Stomach smooth muscle (tissue), 2 donors: ENCODE measurements around the gene BPIFB3.

Experiments
- H3K27ac ChIP-seq: one replicate; pipeline ENCODE4 v1.7.0; 2013; ENCODE audit warnings: mild to moderate bottlenecking, low read length, inconsistent platforms
- H3K27me3 ChIP-seq, 2 donors: one replicate each; pipeline ENCODE4 v1.7.0; 2013; ENCODE audit warnings: low read length in 2 of 2; ENCODE audit not compliant: insufficient read depth in 2 of 2, control insufficient read depth in 1 of 2
- H3K36me3 ChIP-seq, 2 donors: one replicate each; pipeline ENCODE4 v1.7.0; 2013; ENCODE audit warnings: low read length in 2 of 2; ENCODE audit not compliant: control insufficient read depth in 2 of 2, insufficient read depth in 2 of 2
- H3K4me1 ChIP-seq: one replicate; pipeline ENCODE4 v1.7.0; 2013; ENCODE audit warnings: low read length; ENCODE audit not compliant: control insufficient read depth, insufficient read depth
- H3K4me3 ChIP-seq, 2 donors: one replicate each; pipeline ENCODE4 v1.7.0; 2013; ENCODE audit warnings: low read length in 2 of 2
- H3K9ac ChIP-seq, 2 donors: one replicate each; pipeline ENCODE4 v1.7.0; 2013; ENCODE audit warnings: low read length in 2 of 2, mild to moderate bottlenecking in 1 of 2
- H3K9me3 ChIP-seq, 2 donors: one replicate each; pipeline ENCODE4 v1.7.0; 2013; ENCODE audit warnings: low read length in 2 of 2; ENCODE audit not compliant: control insufficient read depth in 2 of 2
- donor health status: healthy.
- donor health status: Pancreatic carcinoma.

BPIFB3 gene

DNA sequence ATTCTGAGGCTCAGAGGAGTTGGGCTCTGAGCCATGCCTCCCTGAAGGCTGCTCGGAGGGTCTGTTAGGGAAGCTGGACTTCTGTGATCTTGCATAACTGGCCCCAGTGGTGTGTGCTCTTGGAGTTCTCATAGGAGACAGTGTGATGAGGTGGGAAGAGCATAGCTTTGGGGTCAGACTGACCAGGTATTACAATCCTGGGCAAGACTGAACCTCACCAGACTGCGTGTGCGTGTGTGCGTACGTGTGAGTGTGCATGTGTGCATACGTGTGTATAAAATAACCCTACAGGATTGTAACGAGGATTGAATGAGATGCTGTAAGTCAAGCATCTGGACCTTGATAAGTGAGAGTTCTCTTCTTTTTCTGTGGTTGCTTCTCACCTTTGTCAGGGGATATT lies 36.2 kb upstream of the BPIFB3 start:
- peaks cover 2 to 12% of the 10 kb centered on the region in 2 donors for H3K27me3 ChIP-seq
- H3K9ac ChIP-seq: no peak overlapping the region

DNA sequence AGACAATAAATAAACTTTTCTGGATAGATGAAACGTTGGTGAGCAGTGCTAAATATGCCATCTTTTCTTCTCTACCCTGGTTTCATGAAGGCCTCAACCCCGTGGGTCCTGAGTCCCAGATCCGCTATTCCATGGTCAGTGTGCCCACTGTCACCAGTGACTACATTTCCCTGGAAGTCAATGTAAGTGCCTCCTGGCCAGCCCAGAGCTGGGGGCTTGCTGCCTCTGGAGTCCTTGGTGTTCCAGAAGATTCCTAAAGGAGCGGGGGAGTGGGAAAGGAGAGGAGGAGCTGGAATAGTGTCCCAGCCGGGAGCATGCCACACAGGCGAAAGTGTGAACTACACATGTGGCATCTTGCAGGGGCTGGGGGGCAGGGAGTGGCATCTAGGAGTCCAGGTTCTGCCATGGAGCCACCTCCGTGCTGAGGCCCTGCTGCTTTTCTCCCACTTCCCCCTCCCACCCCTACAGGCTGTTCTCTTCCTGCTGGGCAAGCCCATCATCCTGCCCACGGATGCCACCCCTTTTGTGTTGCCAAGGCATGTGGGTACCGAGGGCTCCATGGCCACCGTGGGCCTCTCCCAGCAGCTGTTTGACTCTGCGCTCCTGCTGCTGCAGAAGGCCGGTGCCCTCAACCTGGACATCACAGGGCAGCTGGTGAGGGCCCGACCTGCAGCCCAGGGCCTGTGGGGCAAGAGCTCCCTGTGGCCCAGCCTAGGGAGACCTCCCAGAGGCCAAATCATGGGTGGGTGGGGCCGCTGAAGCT lies 35.4 kb upstream of the BPIFB3 start:
- Histone ChIP-seq H3K27ac (no peak overlapping the region), H3K36me3 (no peaks in the 10 kb centered on the region), H3K27me3 (peaks cover 0 to 12% of the 10 kb centered on the region in 2 donors), H3K4me3 (no peak overlapping the region), H3K9ac (no peak overlapping the region), H3K4me1 (no peaks in the 10 kb centered on the region), H3K9me3 (no peaks in the 10 kb centered on the region)

More for the DNA sequence above, 36.2 kb upstream of the BPIFB3 start:
- Histone ChIP-seq H3K4me1 (no peaks in the 10 kb centered on the region), H3K4me3 (no peak overlapping the region), H3K27ac (no peak overlapping the region), H3K9me3 (no peaks in the 10 kb centered on the region), H3K36me3 (no peaks in the 10 kb centered on the region)

DNA sequence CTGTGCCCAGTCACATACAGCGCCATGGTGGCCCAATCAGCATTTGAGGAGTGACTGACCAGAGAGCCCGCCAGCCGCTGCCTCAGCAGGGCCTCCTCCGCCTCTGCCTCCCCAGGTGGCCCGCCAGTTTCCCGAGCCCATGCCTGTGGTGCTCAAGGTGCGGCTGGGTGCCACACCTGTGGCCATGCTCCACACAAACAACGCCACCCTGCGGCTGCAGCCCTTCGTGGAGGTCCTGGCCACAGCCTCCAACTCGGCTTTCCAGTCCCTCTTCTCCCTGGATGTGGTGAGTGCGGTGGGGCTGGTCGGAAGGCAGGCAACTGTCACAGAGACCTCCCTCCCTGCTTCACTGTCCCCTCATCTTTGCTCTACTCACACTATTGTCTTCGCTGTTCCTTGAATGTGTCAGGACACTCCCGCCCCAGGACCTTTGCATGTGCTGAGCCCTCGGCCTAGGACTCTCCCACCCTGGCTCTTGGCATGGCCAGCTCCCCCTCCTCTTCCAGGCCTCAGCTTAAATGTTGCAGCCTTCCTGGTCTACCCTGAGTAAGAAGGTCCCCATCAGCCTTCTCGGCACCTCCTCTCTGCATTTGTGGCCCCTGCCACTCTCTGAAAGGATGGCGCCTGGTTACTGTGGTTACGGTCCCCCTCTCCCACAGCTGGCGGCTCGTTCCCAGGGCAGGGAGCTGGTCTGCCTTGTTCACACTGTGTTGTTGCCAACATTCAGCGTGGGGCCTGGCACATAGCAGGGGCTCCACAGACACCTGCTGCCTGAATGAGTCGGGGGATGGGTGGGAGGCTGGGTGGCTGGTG lies 34.0 kb upstream of the BPIFB3 start:
- H3K36me3 ChIP-seq: no peaks in the 10 kb centered on the region
- peaks cover 0 to 5% of the 10 kb centered on the region in 2 donors for H3K27me3 ChIP-seq
- H3K9ac ChIP-seq: no peak overlapping the region
- no peaks in the 10 kb centered on the region for H3K4me1 ChIP-seq
- H3K4me3 ChIP-seq: no peak overlapping the region
- H3K27ac ChIP-seq: no peak overlapping the region
- H3K9me3 ChIP-seq: no peaks in the 10 kb centered on the region

DNA sequence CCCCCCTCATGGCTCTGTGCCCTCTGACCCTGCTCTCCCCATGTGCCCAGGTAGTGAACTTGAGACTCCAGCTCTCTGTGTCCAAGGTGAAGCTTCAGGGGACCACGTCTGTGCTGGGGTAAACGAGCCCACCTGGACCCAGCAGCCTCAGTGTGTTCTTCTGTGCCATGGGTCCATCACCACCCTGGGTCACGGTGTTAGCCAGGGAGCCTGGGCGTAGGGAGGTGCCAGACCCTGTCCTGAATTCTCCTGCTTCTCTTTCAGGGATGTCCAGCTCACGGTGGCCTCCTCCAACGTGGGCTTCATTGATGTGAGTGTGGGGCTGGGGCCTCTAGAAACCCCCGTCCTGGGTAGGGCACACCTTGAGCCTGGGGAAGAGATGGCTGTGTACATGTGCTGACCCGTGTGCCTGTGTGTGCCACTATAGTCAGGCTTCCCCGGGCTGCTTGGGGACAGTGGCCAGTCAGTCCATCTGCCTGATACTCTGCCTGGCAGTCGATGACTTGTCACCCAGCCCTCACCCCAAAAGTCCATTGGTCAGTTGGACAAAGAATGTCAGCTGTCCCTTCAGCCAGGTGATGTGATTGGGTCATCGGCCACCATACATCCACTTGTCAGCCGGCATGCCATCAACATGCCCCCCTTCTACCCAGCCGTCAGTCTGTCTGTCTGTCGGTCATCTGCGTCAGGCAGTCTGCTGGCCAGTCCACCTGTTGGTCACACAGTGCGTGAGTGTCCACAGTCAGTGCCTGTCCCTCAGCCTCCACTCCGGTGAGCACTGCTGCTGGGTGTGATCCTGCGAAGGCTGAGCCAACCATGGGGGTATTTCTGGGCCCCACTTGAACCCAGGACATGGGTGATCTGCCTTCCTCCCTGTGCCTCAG lies 33.2 kb upstream of the BPIFB3 start:
- Histone ChIP-seq H3K9me3 (no peaks in the 10 kb centered on the region), H3K4me3 (no peak overlapping the region)

DNA sequence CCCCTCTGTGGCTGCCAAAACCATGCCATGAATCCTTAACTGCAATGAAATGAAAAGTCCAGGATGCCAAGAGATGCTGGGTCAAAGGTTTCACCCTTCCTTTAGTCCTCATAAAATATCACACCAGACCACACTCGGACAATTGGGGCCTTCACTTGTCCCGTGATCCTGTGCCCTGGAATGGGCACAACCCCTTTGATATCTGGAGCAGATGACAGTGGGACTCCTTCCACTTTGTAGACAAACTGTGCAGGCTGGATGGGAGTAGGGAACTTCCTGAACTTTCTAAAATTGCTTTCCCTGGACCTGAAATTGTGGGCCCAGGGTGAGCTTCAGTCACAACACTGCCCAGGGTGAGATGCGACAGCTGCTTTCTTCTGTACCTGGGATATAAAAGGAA lies 31.8 kb upstream of the BPIFB3 start:
- Histone ChIP-seq H3K9ac (no peak overlapping the region), H3K27ac (no peak overlapping the region), H3K27me3 (no peaks in the 10 kb centered on the region), H3K4me3 (no peak overlapping the region), H3K4me1 (no peaks in the 10 kb centered on the region), H3K9me3 (no peaks in the 10 kb centered on the region), H3K36me3 (no peaks in the 10 kb centered on the region)

More for the DNA sequence above, 33.2 kb upstream of the BPIFB3 start:
- Histone ChIP-seq H3K36me3 (no peaks in the 10 kb centered on the region), H3K27me3 (peaks cover 0 to 3% of the 10 kb centered on the region in 2 donors), H3K9ac (no peak overlapping the region), H3K27ac (no peak overlapping the region), H3K4me1 (no peaks in the 10 kb centered on the region)

DNA sequence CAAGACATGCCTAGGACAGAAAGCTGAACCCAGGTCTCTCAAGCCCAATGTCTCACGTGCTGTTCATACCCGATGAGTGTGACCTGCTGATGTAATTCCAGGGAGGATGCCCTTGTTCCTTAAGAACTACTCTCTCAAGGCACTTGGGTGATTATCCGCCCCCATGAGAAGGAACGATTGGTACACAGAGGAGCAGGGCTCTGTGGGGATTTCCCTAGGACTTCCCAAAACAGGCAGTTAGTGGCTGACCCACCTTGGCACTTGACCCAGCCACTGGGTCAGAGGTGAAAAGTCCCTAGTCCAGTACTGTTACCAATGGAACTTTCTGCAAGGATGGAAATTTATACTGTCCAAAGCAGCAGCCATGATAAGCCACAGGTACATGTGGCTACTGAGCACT lies 31.4 kb upstream of the BPIFB3 start:
- no peak overlapping the region for H3K27ac ChIP-seq
- no peaks in the 10 kb centered on the region for H3K9me3 ChIP-seq
- no peaks in the 10 kb centered on the region for H3K27me3 ChIP-seq
- no peak overlapping the region for H3K4me3 ChIP-seq
- no peaks in the 10 kb centered on the region for H3K4me1 ChIP-seq
- H3K9ac ChIP-seq: no peak overlapping the region
- no peaks in the 10 kb centered on the region for H3K36me3 ChIP-seq

DNA sequence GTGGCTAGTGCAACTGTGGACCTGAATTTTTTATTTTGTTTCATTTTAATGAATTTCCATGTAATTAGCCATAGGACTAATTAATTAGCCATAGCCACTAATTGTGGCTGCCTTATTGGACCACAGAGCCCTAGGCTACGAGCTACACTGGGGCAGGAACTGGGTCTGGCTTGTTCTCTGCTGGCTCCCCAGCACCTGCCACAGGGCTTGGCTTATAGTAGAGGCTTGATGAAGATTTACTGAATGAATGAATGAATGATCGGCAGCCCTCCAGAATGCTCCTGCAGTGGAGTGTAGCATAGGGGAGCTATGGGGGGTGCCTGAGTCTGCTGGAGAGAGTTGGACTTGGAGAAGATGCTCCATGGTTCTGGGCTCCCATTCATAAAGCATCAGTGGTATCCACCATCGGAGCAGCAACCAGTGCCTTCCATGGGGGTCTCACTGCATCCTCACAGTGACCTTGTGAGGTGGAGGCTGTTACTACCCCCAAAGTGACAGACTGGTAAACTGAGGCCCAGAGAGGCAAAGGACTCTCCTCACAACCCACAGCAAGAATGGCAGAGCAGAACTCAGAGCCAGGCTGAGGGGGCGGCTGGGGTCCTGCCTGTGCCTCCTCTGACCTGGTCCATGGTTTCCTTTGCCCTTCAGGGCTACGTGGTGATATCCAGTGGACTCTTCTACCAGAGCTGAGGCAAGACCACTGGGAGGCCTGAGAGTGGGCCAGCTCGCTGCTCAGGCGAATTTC lies 30.8 kb upstream of the BPIFB3 start:
- H3K4me3 ChIP-seq: no peak overlapping the region
- H3K9ac ChIP-seq: no peak overlapping the region
- H3K36me3 ChIP-seq: no peaks in the 10 kb centered on the region
- no peaks in the 10 kb centered on the region for H3K4me1 ChIP-seq
- no peaks in the 10 kb centered on the region for H3K9me3 ChIP-seq
- no peak overlapping the region for H3K27ac ChIP-seq
- H3K27me3 ChIP-seq: no peaks in the 10 kb centered on the region

DNA sequence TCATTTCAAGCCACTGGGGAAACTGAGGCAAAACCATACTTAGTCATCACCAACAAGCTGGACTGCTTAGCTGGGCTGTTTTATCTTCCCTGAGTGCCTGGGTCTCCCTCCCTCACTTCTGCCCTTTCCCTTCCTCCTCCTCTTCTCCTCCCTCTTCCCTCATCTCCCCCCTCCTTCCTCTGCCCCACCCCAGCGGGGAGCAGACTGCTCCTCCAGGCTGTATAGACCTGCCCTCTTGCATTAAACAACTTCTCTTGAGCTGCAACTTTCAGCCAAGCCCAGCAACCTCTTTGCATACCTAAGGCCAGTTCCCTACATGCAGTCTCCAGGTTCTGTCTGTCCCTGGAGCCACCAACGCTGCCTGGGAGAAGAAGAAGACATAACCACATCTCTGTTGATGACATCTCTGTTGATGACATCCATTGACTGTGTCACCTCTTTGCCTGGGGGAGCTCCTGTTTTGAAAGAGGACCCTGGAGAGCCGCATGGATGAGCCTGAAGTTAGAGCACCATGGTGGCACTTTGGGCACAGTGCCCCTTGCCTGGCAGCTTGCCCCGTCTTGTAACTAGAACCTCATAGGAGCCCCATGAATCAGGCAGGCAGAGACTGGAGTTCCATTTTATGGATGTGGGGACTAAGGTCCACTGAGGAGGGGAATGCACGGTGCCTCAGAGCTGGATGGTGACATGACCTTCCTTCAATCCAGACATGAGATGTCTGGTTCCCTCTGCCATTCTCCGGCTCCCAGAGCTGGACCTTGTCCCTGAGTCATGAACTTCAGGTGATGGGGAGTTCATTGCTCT lies 30.1 kb upstream of the BPIFB3 start:
- Histone ChIP-seq H3K9me3 (no peaks in the 10 kb centered on the region), H3K27ac (no peak overlapping the region), H3K4me1 (no peaks in the 10 kb centered on the region), H3K36me3 (no peaks in the 10 kb centered on the region), H3K9ac (no peak overlapping the region), H3K27me3 (no peaks in the 10 kb centered on the region), H3K4me3 (no peak overlapping the region)

DNA sequence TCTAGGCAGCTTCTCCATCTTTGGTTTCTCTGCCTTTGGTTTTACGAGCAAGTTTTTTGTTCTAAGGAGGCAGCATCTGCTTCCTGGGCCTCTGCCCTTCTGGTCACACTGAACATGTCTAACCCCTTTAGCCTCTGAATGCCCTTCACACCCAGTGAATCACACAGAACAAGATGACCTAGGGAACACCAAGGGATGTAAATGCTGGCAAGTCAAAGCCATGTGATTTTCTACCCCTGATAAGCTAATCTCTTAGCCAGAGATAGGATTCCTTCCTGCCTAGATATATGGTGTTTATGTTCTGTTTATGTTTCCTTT lies 29.5 kb upstream of the BPIFB3 start:
- no peak overlapping the region for H3K27ac ChIP-seq
- no peaks in the 10 kb centered on the region for H3K4me1 ChIP-seq
- H3K9ac ChIP-seq: no peak overlapping the region
- no peaks in the 10 kb centered on the region for H3K27me3 ChIP-seq
- H3K36me3 ChIP-seq: no peaks in the 10 kb centered on the region
- H3K4me3 ChIP-seq: no peak overlapping the region
- no peaks in the 10 kb centered on the region for H3K9me3 ChIP-seq
